T follicular helper cell (primary cell): ENCODE results near the gene PIK3C2G.

ENCODE experiments used
- DNase-seq: peaks from one replicate; pipeline ENCODE4 v3.0.0-alpha.2; 2020; ENCODE audit warnings: low read depth

Gene PIK3C2G

GRCh38 chr12:18552829-18553228, 291.5 kb downstream of the PIK3C2G start:
- no peak for DNase-seq

GRCh38 chr12:18556161-18556560, 294.8 kb downstream of the PIK3C2G start:
- no peak for DNase-seq

DNA sequence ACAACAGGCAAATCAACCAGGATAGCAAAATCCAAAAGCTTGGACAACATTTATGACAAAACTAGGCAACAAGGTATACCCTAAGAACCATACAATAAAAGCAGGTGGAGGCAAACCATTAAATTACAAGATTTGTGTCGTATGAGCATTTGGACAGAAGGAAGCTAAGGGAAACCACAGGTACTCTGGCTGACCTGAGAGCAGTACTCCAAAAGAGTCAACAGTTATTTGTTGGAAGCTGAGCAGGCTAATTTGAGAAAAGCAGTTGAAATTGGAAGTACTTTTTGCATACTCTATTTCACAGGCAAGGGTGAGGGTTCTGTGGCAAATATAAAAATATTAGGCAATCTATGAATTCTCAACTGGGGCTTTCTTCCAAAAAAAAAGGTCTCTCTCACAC, 297.9 kb downstream of the PIK3C2G start:
- no peak for DNase-seq

GRCh38 chr12:18562531-18562930, 301.2 kb downstream of the PIK3C2G start:
- DNase-seq: no peak

GRCh38 chr12:18564306-18564705, 303.0 kb downstream of the PIK3C2G start:
- no peak for DNase-seq

- DNase-seq: no peak
These were observed 306.5 kb downstream of the PIK3C2G start for GRCh38 chr12:18567787-18568186.

DNA sequence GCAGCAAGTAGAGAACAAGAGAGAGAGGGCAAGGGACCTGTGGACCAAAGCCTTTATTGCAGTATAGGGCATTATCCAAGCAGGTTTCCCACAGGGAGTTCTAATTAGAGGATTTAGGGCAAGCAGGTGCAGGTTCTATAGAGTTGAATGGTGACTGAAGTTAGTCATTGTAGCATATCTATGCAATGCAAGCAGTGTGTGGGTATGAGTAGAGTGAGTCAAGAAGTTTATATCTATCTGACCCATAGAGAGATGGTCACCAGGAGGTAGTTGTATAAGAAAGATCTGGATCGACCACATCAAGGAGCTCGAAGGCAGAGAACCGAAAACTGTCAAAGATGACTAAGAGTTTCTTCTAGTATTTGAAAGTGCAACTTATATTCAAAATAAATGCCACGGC, 309.2 kb downstream of the PIK3C2G start:
- DNase-seq: no peak

- DNase-seq: no peak
These were observed 314.8 kb downstream of the PIK3C2G start for GRCh38 chr12:18576104-18576626.

DNA sequence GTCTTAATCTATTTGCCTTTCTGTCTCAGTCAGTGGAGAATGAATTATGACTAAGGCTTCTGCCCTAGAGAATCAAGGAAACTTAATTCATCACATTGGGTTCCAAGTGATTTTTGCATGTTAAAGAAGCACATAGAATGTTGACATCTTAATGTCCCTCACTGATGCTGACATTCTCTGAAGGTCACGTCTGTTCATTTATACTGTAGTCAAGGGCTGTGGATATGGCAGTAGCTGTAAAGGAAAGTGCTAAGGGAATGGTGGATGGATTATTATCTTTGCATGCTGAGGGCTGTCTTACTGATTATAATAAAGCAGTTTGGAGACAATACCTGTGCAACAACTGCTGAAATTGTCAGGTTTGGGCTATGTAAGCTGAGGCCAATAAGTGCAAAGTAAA, 315.3 kb downstream of the PIK3C2G start:
- no peak for DNase-seq

- DNase-seq: no peak
These were observed 316.9 kb downstream of the PIK3C2G start for GRCh38 chr12:18578191-18578590.

GRCh38 chr12:18580291-18580690, 319.0 kb downstream of the PIK3C2G start:
- no peak for DNase-seq

DNA sequence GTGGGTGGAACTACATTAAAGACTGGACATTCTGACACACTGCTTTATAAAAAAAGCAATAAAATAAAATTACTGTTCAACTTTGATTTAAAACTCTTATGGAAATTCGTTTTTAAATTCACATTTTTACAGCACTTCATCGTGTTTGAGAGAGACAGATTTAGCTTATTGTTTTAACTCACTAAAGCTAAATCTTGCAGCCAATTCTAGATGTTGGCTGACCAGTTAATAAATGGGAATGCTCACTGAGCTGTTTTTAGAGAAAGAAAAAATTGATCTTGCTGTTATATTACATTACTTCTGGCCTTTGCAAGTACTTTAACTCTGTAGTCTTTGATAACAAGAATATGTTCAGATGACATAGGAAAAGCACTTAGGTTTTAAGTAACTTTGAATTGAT, 319.4 kb downstream of the PIK3C2G start:
- no peak for DNase-seq

- DNase-seq: no peak
These were observed 320.1 kb downstream of the PIK3C2G start for GRCh38 chr12:18581232-18581962.

DNA sequence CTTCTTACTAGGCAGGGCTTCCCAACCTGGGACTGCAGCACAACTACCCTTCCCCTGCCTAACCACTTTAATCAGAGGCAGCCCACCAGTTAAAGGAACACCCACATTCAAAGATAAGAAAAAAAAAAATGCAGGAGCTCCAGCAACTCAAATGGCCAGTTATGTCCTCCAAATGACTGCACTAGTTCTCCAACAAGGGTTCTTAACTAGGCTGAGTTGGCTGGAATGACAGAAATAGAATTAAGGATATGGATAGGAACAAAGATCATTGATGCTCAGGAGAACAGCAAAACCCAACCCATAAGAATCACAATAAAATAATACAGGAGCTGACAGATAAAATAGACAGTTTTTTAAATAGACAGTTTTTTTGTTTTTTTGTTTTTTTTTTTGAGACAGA, 322.3 kb downstream of the PIK3C2G start:
- DNase-seq: no peak

GRCh38 chr12:18586581-18586980, 325.3 kb downstream of the PIK3C2G start:
- DNase-seq: no peak

GRCh38 chr12:18589316-18589715, 328.0 kb downstream of the PIK3C2G start:
- DNase-seq: no peak

DNA sequence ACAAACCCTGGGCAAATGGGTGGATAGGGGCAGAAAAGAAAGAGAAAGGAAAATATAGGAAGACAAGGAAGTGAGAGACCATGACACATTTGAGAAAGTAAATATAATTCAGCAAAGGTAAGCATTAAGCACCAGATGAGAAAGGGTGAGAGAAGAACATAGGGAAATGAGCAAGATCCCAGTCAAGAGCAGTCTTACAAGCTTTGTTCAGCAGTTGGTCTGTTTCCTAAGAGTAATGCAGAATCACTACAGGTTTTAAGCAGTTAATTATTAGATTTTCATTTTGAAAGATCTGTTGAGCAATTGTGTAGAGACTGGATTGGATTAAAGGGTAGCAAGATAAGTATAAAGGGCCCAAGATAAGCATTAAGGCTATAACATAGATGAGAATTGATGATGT, 330.2 kb downstream of the PIK3C2G start:
- DNase-seq: no peak

DNA sequence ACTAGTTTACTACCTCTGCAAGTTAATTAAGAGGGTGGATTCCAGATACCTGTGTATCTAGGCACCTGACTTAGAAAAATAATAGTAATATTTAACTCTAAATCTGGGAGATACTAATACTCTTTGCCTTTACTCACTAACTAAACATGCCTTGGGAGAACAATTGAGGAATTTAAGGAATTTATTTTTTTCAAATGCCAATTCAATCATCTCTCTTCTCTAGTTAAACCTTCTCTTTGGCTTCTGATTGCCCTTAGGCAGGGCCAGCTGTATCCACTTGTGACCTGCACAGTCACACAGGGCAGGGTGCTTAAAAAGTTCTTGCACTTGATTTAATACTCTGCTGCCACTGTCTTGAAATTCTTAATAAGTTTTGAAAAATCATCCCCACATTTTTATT, 334.1 kb downstream of the PIK3C2G start:
- DNase-seq: no peak

DNA sequence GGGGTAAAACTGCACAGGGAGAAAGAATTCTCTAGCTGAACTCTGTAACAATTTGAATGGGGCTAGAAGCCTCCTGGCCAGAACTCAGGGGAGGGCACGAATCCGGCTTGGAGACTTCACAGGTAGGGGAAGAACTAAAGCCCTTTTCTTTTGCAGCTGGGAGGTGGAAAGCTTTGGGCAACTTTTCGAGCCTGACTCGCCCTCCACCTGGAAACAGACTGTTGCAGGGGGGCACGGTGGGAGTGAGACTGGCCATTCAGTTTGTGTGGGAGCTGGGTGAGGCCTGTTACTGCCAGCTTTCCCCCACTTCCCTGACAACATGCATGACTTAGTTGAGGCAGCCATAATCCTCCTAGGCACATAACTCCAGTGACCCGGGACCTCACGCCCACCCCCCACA, 340.6 kb downstream of the PIK3C2G start:
- no peak for DNase-seq

DNA sequence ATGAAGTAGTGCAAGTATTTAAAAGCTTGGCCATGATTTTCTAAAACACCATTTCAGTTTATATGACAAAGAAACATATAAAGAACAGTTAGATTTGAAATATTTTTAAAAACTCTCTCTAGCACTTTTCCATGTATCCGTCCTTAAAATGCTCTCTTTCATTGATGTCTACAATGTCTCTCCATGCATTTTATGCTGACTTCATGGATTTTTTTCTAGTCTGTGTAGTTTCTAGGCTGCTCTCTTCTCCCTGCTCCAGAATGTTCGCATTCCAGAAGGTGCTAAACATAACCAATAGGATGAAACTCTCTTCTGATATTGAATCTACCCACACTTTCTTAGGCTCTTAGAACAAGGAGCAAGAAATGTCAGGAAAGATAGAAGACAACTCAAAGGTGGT, 351.7 kb downstream of the PIK3C2G start:
- DNase-seq: no peak

DNA sequence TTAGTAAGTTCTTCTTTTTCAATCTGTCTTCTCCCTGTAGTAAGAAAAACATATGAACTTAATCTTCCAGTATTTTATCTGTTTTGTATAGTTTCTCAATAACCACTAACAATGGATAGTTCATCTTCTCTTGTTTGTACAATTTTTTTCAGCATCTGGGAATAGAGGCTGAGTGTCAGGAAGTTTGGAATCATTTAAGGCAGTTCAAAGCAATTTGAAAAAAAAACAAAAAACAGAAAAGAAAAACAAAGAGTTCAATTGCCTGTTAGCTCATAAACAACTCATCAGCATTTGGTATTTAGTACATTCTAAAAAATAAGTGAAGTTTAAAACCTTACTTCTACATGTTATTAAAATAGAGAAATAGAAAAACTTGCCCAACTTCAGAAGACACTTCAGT, 359.7 kb downstream of the PIK3C2G start:
- no peak for DNase-seq

GRCh38 chr12:18629445-18629844, 368.1 kb downstream of the PIK3C2G start:
- DNase-seq: no peak

DNA sequence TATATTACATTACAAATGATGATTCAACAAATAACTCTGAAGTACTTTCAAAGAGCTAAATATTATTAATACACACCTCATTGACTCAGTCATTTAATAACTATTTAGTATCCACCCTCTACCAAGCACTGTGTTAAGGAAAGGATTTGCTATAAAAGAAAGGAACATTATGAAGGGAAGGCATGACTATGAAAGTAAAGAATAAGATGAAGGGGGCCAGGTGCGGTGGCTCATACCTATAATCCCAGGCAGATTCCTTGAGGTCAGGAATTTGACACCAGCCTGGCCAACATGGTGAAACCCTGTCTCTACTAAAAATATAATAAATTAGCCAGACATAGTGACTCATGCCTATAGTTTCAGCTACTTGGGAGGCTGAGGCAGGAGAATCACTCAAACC, 368.6 kb downstream of the PIK3C2G start:
- no peak for DNase-seq

GRCh38 chr12:18631339-18631738, 370.0 kb downstream of the PIK3C2G start:
- no peak for DNase-seq
